Left ventricle myocardium superior (tissue), 1 donor: ENCODE data around the gene PKIG. TPM values are rescaled to one million over a fixed set of nuclear protein-coding genes. Genes with fewer than 3 reads are reported as not detected.

ENCODE experiments used
- ATAC-seq: fragments of 200-7000 bp; cut with Tn5 transposase; one replicate; pipeline ENCODE4 v1.9.1; 2020; ENCODE audit warnings: mild to moderate bottlenecking, moderate library complexity
- DNase-seq: peaks from one replicate; pipeline ENCODE4 v3.0.0-alpha.2; 2020
- intact Hi-C: fragments of 100-400 bp; cut with micrococcal nuclease; formaldehyde crosslinking; loops from one replicate; pipeline ENCODE4 v1.11.0; 2022
- total RNA-seq: library from RNA; stranded (reverse); fragmentation: NEBNext Ultra II Directional; extraction: Animal tissue kit (Norgen Biotek cat#: 25700); gene quantifications from one replicate; pipeline ENCODE4 v1.2.1, GENCODE V29; 2021
- donor health status: DM: no; HTN: yes; CAD: no; lungs with severe emphysema.

The PKIG gene
- total RNA-seq, 1 donor from 2014 or later: 195 TPM

- intact Hi-C loops: no loop called here
- no peak for DNase-seq
- ATAC-seq: no peak
Measured at GRCh38 chr20:44590980-44591778, 8.8 kb downstream of the PKIG start.

- no peak for ATAC-seq
- intact Hi-C loops: no loop called here
- no peak for DNase-seq
Measured at GRCh38 chr20:44592366-44592765, 10.0 kb downstream of the PKIG start.

- intact Hi-C loops: no loop called here
- ATAC-seq: no peak
Measured at GRCh38 chr20:44593751-44594150, 11.4 kb downstream of the PKIG start.

GRCh38 chr20:44594730-44595129 lies 12.4 kb downstream of the PKIG start:
- intact Hi-C loops: no loop called here
- ATAC-seq (peak; percentile 43), DNase-seq (peak; percentile 61)

More at GRCh38 chr20:44593751-44594150, 11.4 kb downstream of the PKIG start:
- no peak for DNase-seq

GRCh38 chr20:44596010-44596409 lies 13.6 kb downstream of the PKIG start:
- DNase-seq (no peak), ATAC-seq (no peak)
- intact Hi-C loops: no loop called here

GRCh38 chr20:44596876-44597275 lies 14.5 kb downstream of the PKIG start:
- intact Hi-C loops: no loop called here
- DNase-seq: no peak
- no peak for ATAC-seq

- DNase-seq (no peak), ATAC-seq (no peak)
- intact Hi-C loops: no loop called here
Measured at GRCh38 chr20:44597516-44597915, 15.1 kb downstream of the PKIG start.

- ATAC-seq (peak; percentile 11), DNase-seq (peak; percentile 41)
- intact Hi-C loops: no loop called here
Measured at GRCh38 chr20:44597930-44598329, 15.6 kb downstream of the PKIG start.

GRCh38 chr20:44598423-44599305 lies 16.3 kb downstream of the PKIG start:
- intact Hi-C loops: no loop called here
- peak; percentile 53 for ATAC-seq
- DNase-seq: peak; percentile 64

GRCh38 chr20:44599715-44600114 lies 17.3 kb downstream of the PKIG start:
- DNase-seq (no peak), ATAC-seq (no peak)
- intact Hi-C loops: loop anchor here (10.0 kb wide), 1 partner anchor 65 kb away; no protein-coding TSS in a partner anchor

- ATAC-seq (no peak), DNase-seq (no peak)
- intact Hi-C loops: loop anchor here (10.0 kb wide), 1 partner anchor 66 kb away; no protein-coding TSS in a partner anchor
Measured at GRCh38 chr20:44600301-44600700, 17.9 kb downstream of the PKIG start.

GRCh38 chr20:44600758-44601201 lies 18.4 kb downstream of the PKIG start:
- ATAC-seq (peak; percentile 62), DNase-seq (peak; percentile 56)
- intact Hi-C loops: loop anchor here (10.0 kb wide), 1 partner anchor 66 kb away; no protein-coding TSS in a partner anchor

- peak; percentile 69 for DNase-seq
- intact Hi-C loops: loop anchor here (10.0 kb wide), 1 partner anchor 66 kb away; no protein-coding TSS in a partner anchor
Measured at GRCh38 chr20:44601236-44601671, 18.9 kb downstream of the PKIG start.

GRCh38 chr20:44601801-44602204 lies 19.4 kb downstream of the PKIG start:
- intact Hi-C loops: loop anchor here (10.0 kb wide), 1 partner anchor 67 kb away; no protein-coding TSS in a partner anchor
- peak; percentile 82 for DNase-seq
- ATAC-seq: peak; percentile 82

More at GRCh38 chr20:44601236-44601671, 18.9 kb downstream of the PKIG start:
- ATAC-seq: peak; percentile 55

GRCh38 chr20:44603327-44603726 lies 20.9 kb downstream of the PKIG start:
- intact Hi-C loops: loop anchor here (10.0 kb wide), 1 partner anchor 69 kb away; no protein-coding TSS in a partner anchor
- ATAC-seq: no peak
- DNase-seq: no peak

GRCh38 chr20:44606725-44607441 lies 24.5 kb downstream of the PKIG start:
- DNase-seq (no peak), ATAC-seq (no peak)
- intact Hi-C loops: loop anchor here (10.0 kb wide), 1 partner anchor 72 kb away; no protein-coding TSS in a partner anchor

GRCh38 chr20:44609006-44609515 lies 26.7 kb downstream of the PKIG start:
- ATAC-seq: peak; percentile 40
- DNase-seq: no peak
- intact Hi-C loops: loop anchor here (10.0 kb wide), 1 partner anchor 74 kb away; no protein-coding TSS in a partner anchor

GRCh38 chr20:44609516-44610312 lies 27.3 kb downstream of the PKIG start:
- intact Hi-C loops: loop anchor here (10.0 kb wide), 2 partner anchors 75 to 225 kb away; no protein-coding TSS in a partner anchor
- DNase-seq (peak; percentile 94), ATAC-seq (peak; percentile 88)
